Measurements from ENCODE around the gene MUC4. TPM values are rescaled to one million over a fixed set of nuclear protein-coding genes. Genes with fewer than 3 reads are reported as not detected.
"Not testable (repeated sequence)": the region's sequence is repeated elsewhere in the genome, so short reads cannot be mapped to it uniquely, and the experiment has no call there.

The MUC4 gene
- total RNA-seq, 2 experiments from 2014 or later: 0.03 to 0.26 TPM

DNA sequence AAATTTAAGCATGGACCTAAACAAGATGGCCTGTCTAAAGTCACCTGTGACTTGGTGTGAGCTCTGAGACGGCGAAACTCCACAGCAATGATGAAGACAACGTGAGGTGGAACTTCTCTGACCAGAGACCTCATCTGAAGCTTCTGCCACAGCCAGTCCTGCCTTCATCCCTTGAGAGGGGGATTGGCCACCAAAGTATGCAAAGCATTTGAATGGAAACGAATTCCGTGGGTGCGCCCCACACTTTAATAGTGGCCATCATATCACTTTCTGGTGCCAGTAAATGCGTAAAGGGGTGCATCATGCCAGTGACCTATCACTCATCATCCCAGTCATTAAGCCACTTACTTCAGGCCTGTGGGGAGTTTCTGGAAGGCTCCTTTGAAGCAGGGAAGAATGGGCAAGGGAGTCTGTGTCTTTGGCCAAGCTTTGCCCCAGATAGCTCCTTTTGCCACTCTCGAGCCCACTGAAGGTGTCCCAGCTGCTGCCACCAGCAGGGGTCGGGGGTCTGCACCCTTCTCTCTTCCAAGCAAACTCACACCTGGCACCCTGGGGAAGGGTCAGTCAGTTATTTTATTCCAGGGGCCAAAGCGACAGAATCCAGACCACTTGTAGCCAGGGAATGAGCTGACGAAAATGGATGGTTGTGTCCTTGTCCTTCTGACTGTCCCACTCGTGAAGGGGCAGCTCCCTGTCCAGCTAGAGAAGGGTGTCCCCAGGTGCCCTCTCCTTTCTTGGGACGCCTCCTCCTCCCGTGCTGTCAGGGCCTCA, 73.3 kb downstream of the MUC4 start:
- Mint-ChIP-seq H3K36me3 (no peaks in the 10 kb centered on the region), H3K4me3 (no peak overlapping the region), H3K9me3 (ENCODE audit: low read depth) (no peaks in the 10 kb centered on the region), H3K4me1 (no peaks in the 10 kb centered on the region), H3K27ac (no peak overlapping the region), H3K27me3 (peaks cover 18% of the 10 kb centered on the region)
- CTCF ChIA-PET: interaction anchor here (1.2 to 1.9 kb wide), 2 partner anchors 111 to 112 kb away, joined by 3 to 6 read pairs; no protein-coding TSS in a partner anchor
- no peak for ATAC-seq
- DNase-seq: no peak

DNA sequence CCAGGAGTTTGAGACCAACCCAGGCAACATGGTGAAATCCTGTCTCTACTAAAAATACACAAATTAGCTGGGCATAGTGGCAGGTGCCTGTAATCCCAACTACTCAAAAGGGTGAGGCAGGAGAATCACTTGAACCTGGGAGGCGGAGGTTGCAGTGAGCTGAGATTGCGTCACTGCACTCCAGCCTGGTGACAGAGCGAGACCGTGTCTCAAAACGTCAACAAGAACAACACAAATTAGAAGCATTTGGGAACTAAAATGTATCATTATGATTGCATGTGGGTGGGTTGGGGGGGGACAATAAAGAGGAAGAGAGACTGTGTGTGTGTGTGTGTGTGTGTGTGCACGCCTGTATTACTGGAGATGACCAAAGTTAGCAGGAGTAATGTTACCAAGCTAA, 73.9 kb downstream of the MUC4 start:
- peaks cover 14% of the 10 kb centered on the region for H3K27me3 Mint-ChIP-seq
- not testable (repeated sequence) for ATAC-seq; H3K27ac Mint-ChIP-seq; H3K4me1 Mint-ChIP-seq; H3K4me3 Mint-ChIP-seq; H3K36me3 Mint-ChIP-seq; H3K9me3 Mint-ChIP-seq (ENCODE audit: low read depth); DNase-seq
- CTCF ChIA-PET: interaction anchor here (1.2 kb wide), 1 partner anchor 111 kb away, joined by 3 read pairs; no protein-coding TSS in a partner anchor

DNA sequence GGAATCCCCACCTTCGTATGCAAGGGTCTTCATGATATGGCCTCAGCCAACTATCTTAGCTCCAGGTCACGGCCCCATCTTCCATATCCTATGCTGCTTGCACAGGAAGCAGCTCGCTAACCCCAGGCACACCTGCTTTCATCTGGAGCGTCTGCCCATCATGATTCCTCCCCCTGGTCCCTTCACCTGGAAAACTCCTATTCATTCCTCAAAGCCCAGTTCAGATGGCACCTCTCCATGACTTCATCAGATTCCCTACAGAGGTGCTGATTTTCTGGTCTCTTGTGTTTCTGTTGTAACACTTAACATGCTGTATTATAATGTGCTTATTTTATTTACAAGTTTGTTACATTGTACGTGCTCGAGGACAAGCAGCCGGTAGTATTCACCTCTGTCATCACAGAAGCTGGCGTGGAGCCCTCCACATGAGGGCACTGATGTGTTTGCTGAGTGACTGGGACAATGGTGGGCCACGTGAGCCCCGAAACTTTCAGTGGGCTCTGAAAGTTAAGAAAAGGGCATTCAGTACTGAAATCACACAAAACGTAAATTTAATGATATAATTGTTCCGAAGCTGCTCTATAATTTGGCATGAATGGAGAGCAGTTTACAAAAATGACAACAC, 74.8 kb downstream of the MUC4 start:
- Mint-ChIP-seq H3K9me3 (ENCODE audit: low read depth) (no peaks in the 10 kb centered on the region), H3K36me3 (no peaks in the 10 kb centered on the region)
- CTCF ChIA-PET: interaction anchor here (0.9 to 1.2 kb wide), 2 partner anchors 112 to 114 kb away, joined by 3 read pairs; no protein-coding TSS in a partner anchor

DNA sequence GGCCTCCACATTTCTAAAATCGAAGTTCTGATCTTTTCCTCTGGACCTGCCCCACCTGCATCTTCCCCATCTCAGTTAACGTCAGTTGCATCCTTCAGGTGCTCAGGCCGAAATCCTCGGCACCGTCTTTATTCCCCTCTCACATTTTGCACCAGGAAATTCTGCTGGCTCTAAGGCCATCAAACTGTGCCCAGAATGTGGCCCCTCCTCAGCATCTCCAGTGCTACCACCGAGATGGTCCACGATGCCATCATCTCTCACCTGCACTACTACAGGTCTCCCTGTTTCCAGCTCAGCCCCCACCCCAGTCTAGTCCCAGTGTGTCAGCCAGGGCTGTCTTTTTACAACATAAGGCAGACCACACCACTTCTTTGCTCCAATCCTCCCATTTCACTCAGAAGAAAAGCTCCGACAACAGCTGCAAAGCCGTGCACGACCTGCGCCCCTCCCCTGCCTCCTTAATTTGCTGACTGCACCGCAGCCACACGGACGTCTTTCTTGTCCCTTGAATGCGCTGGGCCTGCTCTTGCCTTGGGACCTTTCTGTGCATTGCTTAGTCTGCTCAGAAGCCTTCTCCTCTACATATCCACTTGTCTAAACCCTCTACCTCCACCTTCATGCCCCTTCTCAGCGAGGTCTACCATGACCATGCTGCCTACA, 76.6 kb downstream of the MUC4 start:
- DNase-seq: no peak
- Mint-ChIP-seq H3K4me3 (no peak overlapping the region), H3K27me3 (peaks cover 3% of the 10 kb centered on the region), H3K36me3 (no peaks in the 10 kb centered on the region), H3K4me1 (no peaks in the 10 kb centered on the region), H3K27ac (no peak overlapping the region), H3K9me3 (ENCODE audit: low read depth) (no peaks in the 10 kb centered on the region)
- CTCF ChIA-PET: interaction anchor here (1.2 kb wide), 1 partner anchor 114 kb away, joined by 3 read pairs; no protein-coding TSS in a partner anchor
- no peak for ATAC-seq

More for the DNA sequence above, 74.8 kb downstream of the MUC4 start:
- Mint-ChIP-seq H3K27me3 (peaks cover 9% of the 10 kb centered on the region), H3K4me3 (no peak overlapping the region), H3K4me1 (no peaks in the 10 kb centered on the region), H3K27ac (no peak overlapping the region)
- no peak for DNase-seq
- no peak for ATAC-seq

DNA sequence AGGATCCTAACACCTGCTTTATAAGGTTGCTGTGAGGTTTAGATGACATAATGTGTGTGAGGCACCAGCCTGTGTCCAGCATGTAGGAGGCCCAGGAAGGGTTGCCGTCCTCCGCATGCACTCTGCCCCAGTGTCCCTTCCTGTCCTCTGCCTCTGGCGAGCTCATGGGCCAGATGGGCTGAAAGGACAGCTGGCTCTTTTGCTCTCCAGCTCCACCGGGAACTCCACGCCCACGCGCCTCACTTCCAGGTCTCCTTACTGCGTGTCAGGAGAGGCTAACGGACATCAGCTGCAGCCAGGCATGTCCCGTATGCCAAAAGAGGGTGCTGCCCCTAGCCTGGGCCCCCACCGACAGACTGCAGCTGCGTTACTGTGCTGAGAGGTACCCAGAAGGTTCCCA, 78.8 kb downstream of the MUC4 start:
- no peaks in the 10 kb centered on the region for H3K36me3 Mint-ChIP-seq
- peak; percentile 36 for DNase-seq
- H3K9me3 Mint-ChIP-seq (ENCODE audit: low read depth): no peaks in the 10 kb centered on the region
- peaks cover 9% of the 10 kb centered on the region for H3K27me3 Mint-ChIP-seq
- H3K27ac Mint-ChIP-seq: no peak overlapping the region
- peaks cover under 1% of the 10 kb centered on the region for H3K4me1 Mint-ChIP-seq
- no peak for ATAC-seq
- H3K4me3 Mint-ChIP-seq: no peak overlapping the region
- CTCF ChIA-PET: interaction anchor here (0.9 kb wide), 1 partner anchor 118 kb away, joined by 3 read pairs; no protein-coding TSS in a partner anchor

DNA sequence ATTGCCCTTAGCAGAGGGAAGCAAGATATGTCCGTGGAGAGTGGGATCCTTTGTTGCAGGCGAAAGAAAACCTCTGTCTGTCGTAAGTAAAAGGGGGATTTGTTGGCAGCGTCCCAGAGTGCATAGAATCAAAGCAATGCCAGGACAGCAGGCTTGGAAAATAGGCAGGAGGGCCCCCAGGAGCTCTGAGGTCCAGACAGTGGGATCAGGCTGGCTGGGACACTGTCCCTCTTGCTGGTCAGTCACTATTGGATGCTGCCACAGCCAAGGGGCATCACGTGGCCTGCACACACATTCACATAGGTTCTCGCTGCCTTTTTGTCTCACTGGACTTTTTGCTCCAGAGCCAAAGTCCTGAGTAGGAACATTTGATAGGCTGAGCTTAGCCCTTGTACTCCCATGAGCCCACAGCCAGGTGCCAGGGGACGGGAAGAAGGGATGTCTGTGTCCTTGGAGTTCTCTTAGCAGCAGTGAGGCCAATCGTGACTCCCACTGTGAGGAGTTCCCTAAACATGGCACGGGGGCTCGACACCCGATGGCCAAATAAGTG, 80.3 kb downstream of the MUC4 start:
- H3K9me3 Mint-ChIP-seq (ENCODE audit: low read depth): no peaks in the 10 kb centered on the region
- no peaks in the 10 kb centered on the region for H3K36me3 Mint-ChIP-seq
- H3K27me3 Mint-ChIP-seq: peaks cover 7% of the 10 kb centered on the region
- H3K27ac Mint-ChIP-seq: no peak overlapping the region
- ATAC-seq (no peak), DNase-seq (peak; percentile 27)
- no peak overlapping the region for H3K4me3 Mint-ChIP-seq
- peaks cover 1% of the 10 kb centered on the region for H3K4me1 Mint-ChIP-seq
- CTCF ChIA-PET: no interaction called here

DNA sequence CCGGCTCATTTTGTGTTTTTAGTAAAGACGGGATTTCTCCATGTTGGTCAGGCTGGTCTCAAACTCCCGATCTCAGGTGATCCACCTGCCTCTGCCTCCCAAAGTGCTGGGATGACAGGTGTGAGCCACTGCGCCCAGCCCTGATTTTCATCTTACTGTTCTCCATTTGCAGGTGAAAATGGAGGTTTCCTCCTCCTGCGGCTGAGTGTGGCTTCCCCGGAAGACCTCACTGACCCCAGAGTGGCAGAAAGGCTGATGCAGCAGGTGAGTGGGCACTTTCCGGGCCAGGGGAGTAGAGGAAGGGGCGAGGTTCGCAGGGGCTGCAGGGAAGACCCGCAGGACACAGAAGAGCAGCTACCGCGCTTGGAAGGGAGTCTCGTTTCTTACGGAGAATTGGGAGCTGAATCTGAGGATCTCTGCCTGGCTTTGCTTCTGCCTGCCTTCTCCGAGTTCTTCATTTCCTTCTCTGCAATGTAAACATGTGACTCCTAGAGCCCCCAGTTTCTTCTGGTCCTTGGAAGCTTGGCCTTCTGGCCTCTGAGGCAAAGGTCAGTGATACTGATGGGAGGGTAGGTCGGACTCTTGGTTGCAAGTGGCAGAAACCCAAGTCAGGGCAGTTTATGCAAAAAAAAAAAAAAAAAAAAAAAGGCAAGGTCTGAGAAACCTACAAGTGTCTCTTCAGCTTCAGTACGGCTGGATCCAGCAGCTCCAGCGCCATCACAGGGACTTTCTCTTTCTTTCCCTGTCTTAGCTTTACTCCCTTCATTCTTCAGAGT, 82.1 kb downstream of the MUC4 start:
- DNase-seq (peak; percentile 33), ATAC-seq (no peak)
- Mint-ChIP-seq H3K4me1 (peaks cover 1% of the 10 kb centered on the region), H3K36me3 (no peaks in the 10 kb centered on the region), H3K27ac (no peak overlapping the region), H3K9me3 (ENCODE audit: low read depth) (no peaks in the 10 kb centered on the region), H3K27me3 (peaks cover 7% of the 10 kb centered on the region), H3K4me3 (no peak overlapping the region)
- CTCF ChIA-PET: interaction anchor here (0.6 to 0.7 kb wide), 2 partner anchors 18 to 859 kb away, joined by 3 to 4 read pairs; no protein-coding TSS in a partner anchor

DNA sequence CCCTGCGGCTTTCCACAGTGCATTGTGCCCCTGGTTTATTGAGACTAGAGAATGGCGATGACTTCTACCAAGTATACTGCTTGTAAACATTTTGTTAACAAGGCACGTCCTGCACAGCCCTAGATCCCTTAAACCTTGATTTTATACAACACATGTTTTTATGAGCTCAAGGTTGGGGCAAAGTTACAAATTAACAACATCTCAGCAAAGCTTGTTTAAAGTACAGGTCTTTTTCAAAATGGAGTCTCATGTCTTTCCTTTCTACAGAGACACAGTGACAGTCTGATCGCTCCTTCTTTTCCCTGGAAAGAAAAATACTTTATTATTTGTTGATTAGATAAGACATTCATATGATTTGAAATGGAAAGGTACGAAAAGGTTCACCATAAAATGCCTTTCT, 82.9 kb downstream of the MUC4 start:
- CTCF ChIA-PET; H3K4me3 Mint-ChIP-seq; H3K4me1 Mint-ChIP-seq; H3K27me3 Mint-ChIP-seq; H3K9me3 Mint-ChIP-seq (ENCODE audit: low read depth); H3K27ac Mint-ChIP-seq; ATAC-seq; H3K36me3 Mint-ChIP-seq: not testable (repeated sequence)
- DNase-seq: peak; percentile 12

DNA sequence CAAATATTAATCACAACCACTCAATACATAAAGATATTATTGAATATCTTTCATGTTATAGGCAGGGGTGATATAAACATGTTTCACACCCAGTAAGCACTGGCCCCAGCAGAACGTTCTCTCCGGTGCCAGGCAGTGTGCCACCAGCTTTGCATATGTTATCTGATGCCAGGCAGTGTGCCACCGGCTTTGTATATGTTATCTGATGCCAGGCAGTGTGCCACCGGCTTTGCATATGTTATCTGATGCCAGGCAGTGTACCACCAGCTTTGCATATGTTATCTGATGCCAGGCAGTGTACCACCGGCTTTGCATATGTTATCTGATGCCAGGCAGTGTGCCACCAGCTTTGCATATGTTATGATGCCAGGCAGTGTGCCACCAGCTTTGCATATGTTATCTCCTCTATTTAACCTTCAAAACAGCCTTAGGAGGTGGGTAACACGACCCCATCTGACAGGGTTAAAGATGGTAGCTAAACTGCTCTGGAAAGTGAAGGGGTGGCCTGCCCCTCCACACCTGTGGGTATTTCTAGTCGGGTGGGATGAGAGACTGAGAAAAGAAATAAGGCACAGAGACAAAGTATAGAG, 84.0 kb downstream of the MUC4 start:
- Mint-ChIP-seq H3K36me3 (no peaks in the 10 kb centered on the region), H3K27me3 (peaks cover 7% of the 10 kb centered on the region), H3K4me3 (no peak overlapping the region), H3K4me1 (peaks cover 1% of the 10 kb centered on the region), H3K9me3 (ENCODE audit: low read depth) (no peaks in the 10 kb centered on the region), H3K27ac (no peak overlapping the region)
- CTCF ChIA-PET: interaction anchor here (1.5 to 1.6 kb wide), 2 partner anchors 18 to 123 kb away, joined by 7 to 9 read pairs; no protein-coding TSS in a partner anchor
- DNase-seq (peak; percentile 39), ATAC-seq (no peak)

DNA sequence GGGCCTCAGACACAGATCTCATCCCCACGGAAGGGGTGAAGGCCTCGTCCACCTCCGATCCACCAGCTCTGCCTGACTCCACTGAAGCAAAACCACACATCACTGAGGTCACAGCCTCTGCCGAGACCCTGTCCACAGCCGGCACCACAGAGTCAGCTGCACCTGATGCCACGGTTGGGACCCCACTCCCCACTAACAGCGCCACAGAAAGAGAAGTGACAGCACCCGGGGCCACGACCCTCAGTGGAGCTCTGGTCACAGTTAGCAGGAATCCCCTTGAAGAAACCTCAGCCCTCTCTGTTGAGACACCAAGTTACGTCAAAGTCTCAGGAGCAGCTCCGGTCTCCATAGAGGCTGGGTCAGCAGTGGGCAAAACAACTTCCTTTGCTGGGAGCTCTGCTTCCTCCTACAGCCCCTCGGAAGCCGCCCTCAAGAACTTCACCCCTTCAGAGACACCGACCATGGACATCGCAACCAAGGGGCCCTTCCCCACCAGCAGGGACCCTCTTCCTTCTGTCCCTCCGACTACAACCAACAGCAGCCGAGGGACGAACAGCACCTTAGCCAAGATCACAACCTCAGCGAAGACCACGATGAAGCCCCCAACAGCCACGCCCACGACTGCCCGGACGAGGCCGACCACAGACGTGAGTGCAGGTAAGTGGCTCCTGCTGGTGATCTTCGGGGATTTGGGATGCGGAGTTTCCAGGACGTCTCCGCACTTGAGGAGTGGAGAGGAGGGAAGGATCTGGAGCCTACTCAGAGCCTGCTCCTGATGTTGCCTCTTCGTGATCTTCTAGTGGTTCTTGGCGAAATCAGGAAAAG, 85.6 kb downstream of the MUC4 start:
- ATAC-seq, H3K4me1 Mint-ChIP-seq: not testable (repeated sequence)

DNA sequence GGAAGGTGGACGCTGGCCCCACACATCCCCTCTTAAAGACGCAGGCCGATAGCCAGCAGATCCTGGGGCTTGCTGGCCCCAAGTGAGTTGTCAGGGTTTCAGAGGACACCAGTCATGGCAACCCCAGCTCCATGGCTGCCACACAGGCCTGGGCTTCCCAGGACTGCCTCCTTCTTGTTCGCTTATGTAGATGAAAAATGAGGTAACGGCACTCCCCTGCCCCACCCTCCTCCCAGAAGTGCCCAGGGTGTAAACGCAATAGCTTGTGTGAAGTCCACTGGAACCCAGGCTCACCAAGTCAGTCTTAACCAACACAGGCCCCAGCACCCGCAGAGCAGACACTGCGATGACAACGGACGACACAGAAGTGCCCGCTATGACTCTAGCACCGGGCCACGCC, 87.4 kb downstream of the MUC4 start:
- H3K27ac Mint-ChIP-seq; H3K4me3 Mint-ChIP-seq; H3K9me3 Mint-ChIP-seq (ENCODE audit: low read depth); CTCF ChIA-PET; DNase-seq; H3K4me1 Mint-ChIP-seq; ATAC-seq; H3K27me3 Mint-ChIP-seq; H3K36me3 Mint-ChIP-seq: not testable (repeated sequence)

More for the DNA sequence above, 85.6 kb downstream of the MUC4 start:
- DNase-seq: peak; percentile 19
- H3K27me3 Mint-ChIP-seq; H3K4me3 Mint-ChIP-seq; CTCF ChIA-PET; H3K36me3 Mint-ChIP-seq; H3K9me3 Mint-ChIP-seq (ENCODE audit: low read depth); H3K27ac Mint-ChIP-seq: not testable (repeated sequence)

DNA sequence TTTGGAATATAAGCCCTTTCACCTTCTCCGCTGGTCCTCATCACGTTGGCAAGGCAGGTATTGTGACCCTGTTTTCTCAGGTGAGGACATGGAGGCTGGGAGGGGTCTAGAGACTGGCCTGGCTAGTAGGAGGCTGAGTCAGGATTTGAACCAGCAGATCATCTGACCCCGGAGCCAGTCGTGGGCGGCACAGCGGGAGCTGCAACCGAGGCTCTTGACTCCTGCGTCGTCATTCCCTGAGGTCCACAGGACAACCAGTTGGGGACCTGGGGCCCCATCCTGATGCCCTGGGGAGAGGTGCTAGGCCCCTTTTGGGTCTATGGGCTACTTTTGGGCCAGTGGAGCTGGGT, 88.8 kb downstream of the MUC4 start:
- H3K36me3 Mint-ChIP-seq; H3K9me3 Mint-ChIP-seq (ENCODE audit: low read depth); H3K4me1 Mint-ChIP-seq; CTCF ChIA-PET; H3K27ac Mint-ChIP-seq; DNase-seq; H3K4me3 Mint-ChIP-seq; ATAC-seq: not testable (repeated sequence)
- peaks cover 14% of the 10 kb centered on the region for H3K27me3 Mint-ChIP-seq

Measured in activated CD8-positive, alpha-beta memory T cell treated with anti-CD3 and anti-CD28 coated beads, Interleukin-2, amount 10 ng/mL, durations not matched to agents 7 days and 5 days (primary cell).